Activated CD4-positive, alpha-beta T cell treated with anti-CD3 and anti-CD28 coated beads, Interleukin-10, Interleukin-2, amounts not matched to agents 100 ng/mL and 50 ng/mL, durations not matched to agents 16 hours and 8 hours (primary cell): Measurements from ENCODE around the gene BHLHA15.
A peak's percentile ranks its signal among the peaks of the same experiment; 100 is the strongest.

ENCODE experiments used
- DNase-seq: peaks from one replicate; pipeline ENCODE4 v3.0.0-alpha.2; 2020

Gene BHLHA15

GRCh38 chr7:98228801-98229200 is 17.6 kb downstream of the BHLHA15 start:
- DNase-seq = no peak

- no peak for DNase-seq
These were observed 18.2 kb downstream of the BHLHA15 start for GRCh38 chr7:98229441-98229840.

DNA sequence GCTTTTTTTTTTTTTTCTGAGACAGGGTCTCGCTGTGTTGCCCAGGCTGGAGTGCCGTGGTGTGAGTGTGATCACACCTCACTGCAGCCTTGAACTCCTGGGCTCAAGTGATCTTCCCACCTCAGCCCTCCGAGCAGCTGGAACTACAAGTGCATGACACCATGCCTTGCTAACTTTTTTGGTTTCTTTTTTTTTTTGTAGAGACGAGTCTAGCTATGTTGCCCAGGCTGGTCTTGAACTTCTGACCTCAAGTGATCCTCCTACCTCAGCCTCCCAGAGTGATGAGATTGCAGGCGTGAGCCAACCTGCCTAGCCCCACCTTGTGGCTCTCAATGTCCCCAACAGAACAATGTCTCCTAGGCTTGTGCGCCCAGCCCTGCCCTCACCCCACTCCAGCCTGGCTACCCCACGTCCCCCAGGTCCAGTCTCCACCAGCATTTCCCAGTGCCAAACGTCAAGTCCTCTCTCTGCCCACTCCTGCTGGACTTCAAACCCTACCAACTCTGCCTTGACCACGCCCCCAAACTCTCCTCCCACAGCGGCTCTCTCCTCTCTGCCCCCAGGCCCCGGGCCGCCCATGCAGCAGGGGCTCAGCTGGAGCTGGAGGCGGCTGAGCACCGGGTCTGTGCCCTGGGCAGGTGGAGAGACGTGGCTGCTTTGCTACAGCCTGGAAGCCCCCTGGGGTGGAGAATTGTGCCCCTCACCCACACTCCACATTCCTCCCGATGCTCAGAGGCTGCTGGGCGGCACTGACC is 18.9 kb downstream of the BHLHA15 start:
- no peak for DNase-seq

- DNase-seq = no peak
These were observed 19.7 kb downstream of the BHLHA15 start for GRCh38 chr7:98230746-98231471.

- no peak for DNase-seq
These were observed 20.4 kb downstream of the BHLHA15 start for GRCh38 chr7:98231493-98232262.

DNA sequence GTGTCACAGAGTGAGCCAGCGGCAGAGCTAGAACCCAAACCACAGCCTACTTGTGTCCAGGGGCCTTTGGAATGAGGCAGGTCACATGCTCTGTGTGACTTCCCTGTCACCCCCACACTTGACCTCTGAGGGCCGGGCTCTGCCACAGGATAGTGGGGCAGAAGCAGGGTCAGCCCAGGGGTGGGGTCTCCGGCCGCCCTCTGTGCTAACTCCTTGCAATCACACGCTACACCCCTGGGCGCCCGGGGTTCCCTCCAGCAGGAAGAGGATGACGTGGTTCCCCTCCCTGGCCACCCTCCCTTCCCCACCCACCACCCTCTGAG is 21.0 kb downstream of the BHLHA15 start:
- DNase-seq = no peak

DNA sequence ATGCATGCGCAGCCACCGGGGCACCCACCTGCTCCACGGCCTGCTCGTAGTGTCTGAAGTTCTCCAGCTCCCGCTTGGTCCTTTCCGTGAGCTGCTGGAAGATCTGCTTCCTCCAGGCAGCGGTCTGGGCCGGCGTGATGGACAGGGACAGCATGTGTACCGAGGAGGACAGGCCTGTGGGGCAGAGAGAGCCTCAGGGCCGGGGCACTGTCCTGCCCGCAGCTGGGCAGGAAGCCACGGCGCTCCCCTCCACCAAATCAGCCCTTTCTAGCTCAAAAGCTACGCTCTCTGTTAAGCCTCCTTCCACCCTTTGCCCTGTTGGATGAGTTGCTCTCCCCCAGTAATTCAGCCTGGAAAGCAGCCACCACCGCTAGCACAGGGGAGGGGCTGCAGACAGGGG is 21.6 kb downstream of the BHLHA15 start:
- DNase-seq = no peak

DNA sequence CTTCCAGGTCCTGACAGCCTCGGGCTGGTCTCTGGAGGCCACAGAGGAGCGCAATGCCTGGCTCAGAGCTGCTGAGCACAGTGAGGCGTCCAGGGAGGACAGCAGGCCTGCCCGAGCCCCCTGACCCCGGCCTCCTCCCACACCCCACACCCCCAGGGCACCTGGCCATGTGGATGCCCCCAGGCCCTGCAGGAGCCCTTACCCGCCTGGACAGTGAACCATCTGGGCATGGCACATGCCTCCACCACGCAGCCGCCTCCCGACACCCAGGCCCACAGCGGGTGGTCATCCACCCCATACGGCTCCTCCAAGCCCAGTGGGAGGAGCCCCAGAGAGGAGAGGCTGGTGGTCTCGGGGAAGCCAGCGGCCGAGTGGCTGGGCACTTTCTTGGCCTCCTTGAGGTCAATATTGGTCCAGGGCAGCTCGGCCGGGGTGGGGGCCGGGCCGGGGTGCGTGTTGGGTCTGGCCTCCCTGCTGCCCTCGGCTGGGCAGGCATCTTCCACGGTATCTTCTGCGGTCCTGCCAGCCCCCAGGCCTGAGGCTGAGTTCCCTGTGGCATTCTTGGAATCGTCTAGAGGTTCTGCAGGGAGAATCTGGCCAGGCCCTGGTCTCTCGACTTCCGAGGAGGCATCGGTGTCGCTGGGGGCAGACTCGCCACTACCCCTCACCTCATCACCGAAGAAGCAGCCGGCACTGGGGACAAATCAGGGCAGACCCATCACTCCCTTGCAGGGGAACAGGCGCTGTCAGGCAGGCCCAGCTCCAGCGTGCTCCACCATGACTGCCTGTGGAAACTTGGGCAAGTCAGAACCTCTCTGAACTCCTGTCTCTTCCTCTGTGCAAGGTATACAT is 22.2 kb downstream of the BHLHA15 start:
- no peak for DNase-seq

- no peak for DNase-seq
These were observed 23.3 kb downstream of the BHLHA15 start for GRCh38 chr7:98234429-98235147.

- DNase-seq = no peak
These were observed 24.7 kb downstream of the BHLHA15 start for GRCh38 chr7:98235901-98236300.

DNA sequence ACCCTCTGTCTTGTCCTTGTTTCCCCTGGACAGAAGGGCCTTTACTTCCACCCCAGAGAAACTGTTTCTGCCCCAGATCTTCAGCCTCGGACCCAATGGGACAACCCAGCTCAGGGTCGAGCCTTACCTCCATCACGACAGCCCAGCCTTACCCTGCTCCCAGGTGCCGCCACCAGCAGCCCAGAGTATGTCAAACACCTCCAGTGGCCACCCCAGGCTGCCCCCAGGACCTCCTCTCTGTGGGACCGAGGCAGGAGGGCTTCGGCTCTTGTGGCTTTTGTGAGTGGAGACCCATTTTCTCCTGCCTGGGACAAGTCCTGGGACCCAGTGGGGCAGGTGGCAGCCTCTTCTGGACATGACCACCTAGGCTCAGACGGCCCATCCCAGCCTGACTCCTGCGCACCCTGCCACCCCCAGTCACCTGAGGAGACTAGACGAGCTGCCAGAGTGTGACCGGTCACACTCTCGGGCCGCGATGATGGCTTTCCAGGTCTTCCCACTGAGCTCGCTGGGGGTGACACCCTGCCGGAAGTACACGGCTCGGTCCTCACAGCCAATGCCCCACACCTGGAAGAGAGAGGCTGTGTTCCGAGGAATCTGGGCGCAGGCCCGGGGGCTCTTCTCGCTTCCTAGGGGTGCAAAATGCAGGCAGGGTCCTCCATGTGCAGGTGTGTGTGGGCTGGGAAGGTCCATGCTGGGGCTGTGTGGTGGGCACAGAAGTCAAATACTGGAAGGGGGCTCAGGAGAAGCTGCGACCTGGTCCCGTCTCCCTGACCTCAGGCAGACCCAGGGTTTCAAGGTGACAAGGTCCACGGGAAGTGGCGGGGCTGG is 25.3 kb downstream of the BHLHA15 start:
- DNase-seq = no peak

- DNase-seq = no peak
These were observed 26.8 kb downstream of the BHLHA15 start for GRCh38 chr7:98238076-98238475.

DNA sequence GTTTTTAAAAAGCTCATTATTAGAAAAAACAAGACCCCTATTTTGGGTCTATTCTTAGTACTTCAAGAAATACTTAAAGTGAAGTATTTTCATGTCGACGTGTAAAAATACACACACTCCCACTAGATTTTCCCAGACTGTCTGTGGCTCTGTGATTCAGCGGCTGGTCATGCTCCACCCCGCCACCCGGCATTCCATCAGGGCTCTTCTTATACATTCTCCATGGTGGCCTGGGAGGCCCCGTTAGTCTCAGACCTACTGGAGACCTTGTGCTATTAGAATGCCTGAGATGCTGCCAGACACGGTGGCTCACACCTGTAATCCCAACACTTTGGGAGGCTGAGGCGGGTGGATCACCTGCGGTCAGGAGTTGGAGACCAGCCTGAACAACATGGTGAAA is 27.7 kb downstream of the BHLHA15 start:
- DNase-seq = no peak

DNA sequence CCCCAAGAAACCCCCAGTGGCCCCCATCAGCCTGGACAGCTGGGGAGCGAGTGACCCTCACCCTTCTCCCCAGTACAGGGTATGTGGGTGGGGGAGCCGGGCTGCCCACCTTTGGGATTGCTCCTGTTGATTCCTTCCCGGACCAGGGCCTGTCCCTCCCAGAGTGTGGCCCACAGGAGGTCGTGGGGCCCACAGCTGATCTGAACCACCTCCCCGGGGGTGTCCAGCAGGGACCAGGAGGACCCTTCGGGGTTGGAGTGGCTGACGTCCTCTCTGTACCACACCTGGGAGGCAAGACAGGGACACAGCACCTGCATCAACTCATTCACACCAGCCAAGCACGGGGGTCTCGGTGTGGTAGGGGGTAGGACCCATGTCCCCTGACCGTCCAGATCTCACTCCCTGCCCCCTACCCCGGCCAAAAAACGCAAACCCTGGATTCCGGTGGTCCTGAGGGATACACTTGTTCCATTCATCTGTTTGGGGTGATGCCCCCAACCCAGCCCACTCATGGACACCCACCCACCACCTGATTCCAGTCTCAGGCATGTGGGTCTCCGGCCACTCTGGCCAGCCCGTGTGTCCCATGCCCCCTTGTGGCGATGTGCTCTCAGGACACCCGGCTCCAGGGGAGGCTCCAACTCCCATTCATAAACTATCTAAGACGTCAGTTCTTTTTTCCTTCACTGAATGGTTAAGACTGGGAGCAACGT is 29.9 kb downstream of the BHLHA15 start:
- peak; percentile 20 for DNase-seq

DNA sequence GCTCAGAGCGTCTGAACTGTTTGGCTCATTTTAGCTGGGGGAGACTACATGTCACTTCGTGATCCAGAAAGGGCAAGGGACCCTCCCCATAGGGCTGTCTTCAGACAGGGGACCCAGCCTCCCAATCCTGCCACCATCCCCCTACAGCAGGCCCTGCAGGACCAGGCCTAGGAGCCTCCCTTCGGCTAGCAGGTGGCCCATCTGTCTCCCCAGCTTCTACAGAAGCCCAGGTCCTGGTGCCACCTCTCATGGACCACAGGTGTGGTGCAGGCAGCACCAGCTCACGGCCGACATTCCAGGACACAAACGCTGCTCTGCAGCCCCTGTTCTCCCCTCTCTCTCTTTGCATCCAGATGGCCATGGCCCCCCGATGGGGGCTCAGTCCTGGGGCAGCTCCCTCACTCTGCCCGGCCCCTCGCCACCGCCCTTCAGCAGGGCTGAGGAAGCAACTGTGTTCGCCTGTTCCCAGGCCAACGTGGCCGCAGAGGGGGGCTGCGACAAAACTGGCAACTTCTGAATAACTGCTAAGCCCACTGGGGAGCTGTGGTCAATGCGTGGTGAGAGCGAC is 30.5 kb downstream of the BHLHA15 start:
- no peak for DNase-seq

DNA sequence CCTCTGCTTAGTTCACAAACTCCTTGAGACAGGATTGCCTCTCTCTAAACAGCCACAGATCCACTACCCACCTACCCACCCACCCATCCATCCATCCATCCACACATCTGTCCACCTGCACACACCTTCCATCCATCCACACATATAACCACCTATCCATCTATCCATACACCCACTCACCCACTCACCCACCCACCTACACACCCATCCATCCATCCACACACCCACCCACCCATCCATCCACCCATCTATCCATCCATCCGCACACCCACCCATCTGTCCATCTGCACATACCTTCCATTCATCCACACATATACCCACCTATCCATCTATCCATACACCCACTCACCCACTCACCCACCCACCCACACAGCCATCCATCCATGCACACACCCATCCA is 31.1 kb downstream of the BHLHA15 start:
- no peak for DNase-seq

GRCh38 chr7:98242934-98243333 is 31.7 kb downstream of the BHLHA15 start:
- DNase-seq = no peak

GRCh38 chr7:98244871-98245270 is 33.6 kb downstream of the BHLHA15 start:
- DNase-seq = no peak

DNA sequence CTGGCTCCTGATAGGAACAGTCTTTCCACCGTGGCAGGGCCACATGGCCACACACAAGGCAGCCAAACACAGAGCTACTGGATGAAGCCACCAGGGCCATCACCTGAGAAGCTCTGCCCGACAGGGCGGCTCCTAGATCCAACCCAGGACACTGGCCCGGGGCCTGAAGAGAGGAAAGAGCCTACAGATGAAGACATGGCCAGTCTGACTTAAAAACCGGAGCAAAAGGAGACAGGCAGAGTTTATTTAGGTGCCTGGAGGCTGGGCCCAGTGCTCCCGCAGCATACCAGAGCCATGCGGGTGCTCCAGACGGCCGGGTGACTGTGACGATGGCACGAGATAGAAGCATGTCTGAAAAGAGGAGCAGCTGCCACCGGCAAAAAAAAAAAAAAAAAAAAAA is 36.9 kb downstream of the BHLHA15 start:
- DNase-seq = no peak

DNA sequence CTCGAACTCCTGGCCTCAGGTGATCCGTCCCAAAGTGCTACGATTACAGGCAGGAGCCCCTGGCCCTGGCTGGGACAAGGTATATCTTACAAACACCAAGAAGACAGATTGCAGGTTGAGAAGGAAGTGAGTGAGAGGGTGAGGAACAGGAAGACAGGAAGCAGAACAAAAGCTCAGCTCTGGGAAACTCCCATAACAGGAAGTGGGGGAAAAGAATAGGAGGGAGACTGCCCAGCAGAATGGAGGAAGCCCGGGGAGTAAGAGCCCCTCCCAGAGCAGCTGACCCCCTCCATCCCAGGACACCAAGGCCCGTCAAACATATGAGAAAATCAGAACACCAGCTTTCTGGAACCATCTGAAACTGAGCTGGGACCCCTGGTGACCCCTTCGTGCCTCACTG is 37.9 kb downstream of the BHLHA15 start:
- DNase-seq = no peak
